ENCODE data around the gene EBF3. TPM values are rescaled to one million over a fixed set of nuclear protein-coding genes. Genes with fewer than 3 reads are reported as not detected.

EBF3 gene
- total RNA-seq, 2 donors from 2014 or later: 0.12 to 0.80 TPM

GRCh38 chr10:129800796-129801340 lies 163.2 kb downstream of the EBF3 start:
- no peaks in the 10 kb centered on the region for H3K9me3 ChIP-seq
- H3K9ac ChIP-seq (ENCODE audit: low read depth in 2 of 2, low read length in 2 of 2): no peak overlapping the region
- H3K27ac ChIP-seq: no peak overlapping the region
- intact Hi-C loops (cut with DNase I): no loop called here
- no peaks in the 10 kb centered on the region for H3K4me1 ChIP-seq
- DNase-seq: no peak
- no peak overlapping the region for H3K4me3 ChIP-seq
- no peaks in the 10 kb centered on the region for H3K27me3 ChIP-seq
- H3K36me3 ChIP-seq: no peaks in the 10 kb centered on the region
- no peak for TF ChIP-seq CTCF (IDR thresholded peaks at IDR 0.05)

DNA sequence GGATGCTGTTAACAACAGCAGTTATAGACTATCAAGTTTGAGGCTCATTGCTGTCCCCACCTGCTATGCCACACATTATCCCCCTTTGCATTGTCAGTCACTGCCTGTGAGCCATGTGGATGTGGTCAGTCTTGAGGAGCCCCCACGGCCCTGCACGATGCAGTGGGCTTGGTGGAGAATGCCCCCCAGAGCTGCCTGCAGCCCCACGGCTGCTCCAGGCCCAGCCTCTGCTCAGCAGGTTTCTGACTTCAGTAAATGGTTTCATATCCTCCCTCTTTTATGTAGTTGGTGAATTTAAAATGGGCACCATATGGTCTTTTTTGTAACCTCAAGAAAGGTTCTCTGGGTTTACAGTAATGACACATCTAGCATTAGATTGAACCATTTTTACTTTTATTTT lies 164.1 kb downstream of the EBF3 start:
- H3K36me3 ChIP-seq: no peaks in the 10 kb centered on the region
- H3K9ac ChIP-seq (ENCODE audit: low read depth in 2 of 2, low read length in 2 of 2): no peak overlapping the region
- no peaks in the 10 kb centered on the region for H3K27me3 ChIP-seq
- H3K27ac ChIP-seq: no peak overlapping the region
- no peaks in the 10 kb centered on the region for H3K4me1 ChIP-seq
- TF ChIP-seq CTCF (IDR thresholded peaks at IDR 0.05): no peak
- DNase-seq: no peak
- intact Hi-C loops (cut with DNase I): no loop called here
- H3K4me3 ChIP-seq: no peak overlapping the region
- H3K9me3 ChIP-seq: no peaks in the 10 kb centered on the region

DNA sequence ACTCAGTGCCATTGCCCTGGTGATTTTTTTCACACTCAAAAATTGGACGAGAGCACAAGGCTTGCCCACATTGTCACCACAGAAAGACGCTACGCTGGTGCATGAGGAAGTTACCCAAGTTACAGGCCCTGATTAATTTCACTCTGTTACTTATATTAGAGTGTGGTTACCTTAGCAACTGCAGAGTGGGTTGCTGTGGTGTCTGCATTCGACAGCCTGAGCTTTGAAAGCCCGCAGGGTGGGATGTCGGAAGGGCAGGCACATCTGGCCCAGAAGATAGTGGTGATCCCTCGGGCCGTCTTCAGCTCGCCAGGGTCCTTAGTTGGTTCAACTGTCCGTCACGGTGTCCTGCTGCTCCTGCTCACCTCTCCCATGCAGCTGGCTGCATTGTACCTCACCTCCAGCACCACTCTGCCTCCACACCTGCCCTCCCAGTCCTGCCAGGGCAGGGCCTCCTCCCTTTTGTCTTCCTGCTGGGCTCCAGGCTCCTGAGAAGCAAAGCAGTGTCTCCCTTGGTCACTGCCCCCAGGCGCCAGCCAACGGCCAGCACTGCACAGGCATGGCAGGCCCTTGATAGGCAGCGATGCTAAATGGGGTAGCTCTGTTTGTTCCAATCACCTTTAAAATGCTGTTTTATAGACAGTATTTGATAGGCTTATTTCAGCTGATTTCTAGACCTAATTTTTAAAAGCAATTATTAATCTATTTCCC lies 167.2 kb downstream of the EBF3 start:
- Histone ChIP-seq H3K27me3 (no peaks in the 10 kb centered on the region), H3K36me3 (no peaks in the 10 kb centered on the region), H3K4me3 (no peak overlapping the region), H3K9ac (ENCODE audit: low read depth in 2 of 2, low read length in 2 of 2) (no peak overlapping the region), H3K27ac (no peak overlapping the region), H3K4me1 (no peaks in the 10 kb centered on the region), H3K9me3 (no peaks in the 10 kb centered on the region)
- no peak for DNase-seq
- no peak for TF ChIP-seq CTCF (IDR thresholded peaks at IDR 0.05)
- intact Hi-C loops (cut with DNase I): no loop called here

DNA sequence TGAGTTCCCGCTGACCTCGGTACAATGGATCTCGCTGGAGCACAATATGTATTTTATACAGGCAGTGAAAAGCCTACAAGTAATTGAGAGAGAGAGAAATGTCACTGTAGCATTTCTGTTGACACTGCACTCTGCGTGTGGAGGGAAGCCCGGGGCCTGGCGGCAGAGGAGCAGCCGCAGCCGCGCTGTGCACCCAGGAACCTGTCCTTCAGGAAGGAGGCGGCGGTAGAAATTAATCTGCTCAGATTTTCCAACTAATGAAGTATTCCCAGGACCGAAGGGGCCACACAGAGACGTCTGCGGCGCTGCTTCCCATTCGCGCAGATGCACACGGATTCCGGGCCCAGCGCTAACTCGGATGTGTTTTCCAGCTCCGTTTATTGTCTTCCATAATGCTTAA lies 170.1 kb downstream of the EBF3 start:
- Histone ChIP-seq H3K4me1 (no peaks in the 10 kb centered on the region), H3K36me3 (no peaks in the 10 kb centered on the region), H3K9me3 (no peaks in the 10 kb centered on the region), H3K27me3 (no peaks in the 10 kb centered on the region), H3K4me3 (no peak overlapping the region), H3K9ac (ENCODE audit: low read depth in 2 of 2, low read length in 2 of 2) (no peak overlapping the region), H3K27ac (no peak overlapping the region)
- intact Hi-C loops (cut with DNase I): no loop called here
- no peak for DNase-seq
- no peak for TF ChIP-seq CTCF (IDR thresholded peaks at IDR 0.05)

DNA sequence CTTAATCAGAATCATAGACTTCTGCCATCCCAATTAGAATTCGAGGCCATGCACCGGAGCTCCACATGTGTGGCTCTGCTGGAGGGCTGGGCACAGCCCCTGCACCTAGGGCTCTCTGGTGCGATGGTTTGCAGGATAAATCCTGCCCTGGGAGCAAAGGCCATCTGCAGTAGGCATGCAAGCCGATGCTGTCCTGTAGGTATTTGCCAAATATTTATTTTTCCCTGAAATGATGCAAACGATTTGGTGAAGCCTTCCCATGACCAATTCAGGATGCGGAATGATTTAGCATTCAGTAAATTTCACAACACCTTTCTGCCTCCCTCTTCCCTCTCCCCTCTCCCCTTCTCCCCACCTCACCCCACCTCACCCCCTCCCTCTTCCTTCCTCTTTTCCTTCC lies 170.6 kb downstream of the EBF3 start:
- DNase-seq: no peak
- H3K4me1 ChIP-seq: no peaks in the 10 kb centered on the region
- no peak overlapping the region for H3K4me3 ChIP-seq
- no peaks in the 10 kb centered on the region for H3K36me3 ChIP-seq
- no peak for TF ChIP-seq CTCF (IDR thresholded peaks at IDR 0.05)
- no peak overlapping the region for H3K27ac ChIP-seq
- intact Hi-C loops (cut with DNase I): no loop called here
- no peaks in the 10 kb centered on the region for H3K27me3 ChIP-seq
- H3K9me3 ChIP-seq: no peaks in the 10 kb centered on the region
- no peak overlapping the region for H3K9ac ChIP-seq (ENCODE audit: low read depth in 2 of 2, low read length in 2 of 2)

All from colonic mucosa (tissue), 4 donors.